GM10248 (cell line): ENCODE data around the gene SLC37A1.

Experiments used
- CTCF ChIA-PET: fragments of 300-600 bp; sonication (Branson Sonifier 250); formaldehyde crosslinking; extraction: SDS; loops from one replicate; lab custom pipeline; 2021; ENCODE audit warnings: antibody characterized with exemption; lab: Yijun Ruan, JAX
- POLR2A ChIA-PET: fragments of 350-650 bp; sonication (Branson Sonifier 250); formaldehyde crosslinking; extraction: SDS; loops from one replicate; lab custom pipeline; 2020; ENCODE audit warnings: antibody characterized with exemption; lab: Yijun Ruan, JAX
- DNase-seq: peaks from one replicate; pipeline ENCODE4 v3.0.0; 2012; ENCODE audit errors: extremely low spot score
- CTCF ChIP-seq: IDR thresholded peaks from 2 replicates; pipeline ENCODE4 v1.5.1; 2012; ENCODE audit warnings: mild to moderate bottlenecking, low read depth; ENCODE audit errors: extremely low read depth, missing control alignments, control extremely low read depth

The SLC37A1 gene

GRCh38 chr21:42486531-42486930, 27.1 kb upstream of the SLC37A1 start:
- ChIA-PET CTCF (interaction anchor here (0.9 to 2.2 kb wide), 3 partner anchors 8 to 228 kb away, joined by 3 to 12 read pairs (median 4); partner anchors contain the start of gene RSPH1), POLR2A (no interaction called here)
- DNase-seq = no peak
- no peak for TF ChIP-seq CTCF

- POLR2A ChIA-PET = no interaction called here
- DNase-seq = no peak
These were observed 24.6 kb upstream of the SLC37A1 start for GRCh38 chr21:42489006-42489563.

GRCh38 chr21:42489991-42490390, 23.7 kb upstream of the SLC37A1 start:
- TF ChIP-seq CTCF = no peak
- POLR2A ChIA-PET = no interaction called here
- CTCF ChIA-PET = interaction anchor here (0.7 kb wide), 1 partner anchor 31 kb away, joined by 3 read pairs; no protein-coding TSS in a partner anchor
- no peak for DNase-seq

More at GRCh38 chr21:42489006-42489563, 24.6 kb upstream of the SLC37A1 start:
- CTCF ChIA-PET = interaction anchor here (1.2 kb wide), 1 partner anchor 22 kb away, joined by 3 read pairs; no protein-coding TSS in a partner anchor
- TF ChIP-seq CTCF = no peak

- CTCF ChIA-PET = interaction anchor here (0.7 kb wide), 1 partner anchor 32 kb away, joined by 3 read pairs; no protein-coding TSS in a partner anchor
- POLR2A ChIA-PET = no interaction called here
- no peak for DNase-seq
- no peak for TF ChIP-seq CTCF
These were observed 22.9 kb upstream of the SLC37A1 start for GRCh38 chr21:42490720-42491119.

GRCh38 chr21:42491328-42491727, 22.3 kb upstream of the SLC37A1 start:
- TF ChIP-seq CTCF = no peak
- POLR2A ChIA-PET = no interaction called here
- no peak for DNase-seq
- CTCF ChIA-PET = no interaction called here

GRCh38 chr21:42492201-42492600, 21.5 kb upstream of the SLC37A1 start:
- no peak for DNase-seq
- ChIA-PET CTCF (interaction anchor here (0.9 kb wide), 1 partner anchor 11 kb away, joined by 3 read pairs; no protein-coding TSS in a partner anchor), POLR2A (no interaction called here)
- no peak for TF ChIP-seq CTCF
